ENCODE results near the gene CHODL. TPM values are rescaled to one million over a fixed set of nuclear protein-coding genes. Genes with fewer than 3 reads are reported as not detected.

The CHODL gene
- polyA plus RNA-seq, 1 experiment = not detected

GRCh38 chr21:18228060-18228739 is 16.4 kb upstream of the CHODL start:
- Histone ChIP-seq H3K4me3 (ENCODE audit: low read depth, low read length) (no peak overlapping the region), H3K36me3 (ENCODE audit: control insufficient read depth, insufficient read depth, low read length) (no peaks in the 10 kb centered on the region), H3K27me3 (ENCODE audit: control insufficient read depth, insufficient read depth, low read length) (no peaks in the 10 kb centered on the region)
- TF ChIP-seq, protein P1, sequence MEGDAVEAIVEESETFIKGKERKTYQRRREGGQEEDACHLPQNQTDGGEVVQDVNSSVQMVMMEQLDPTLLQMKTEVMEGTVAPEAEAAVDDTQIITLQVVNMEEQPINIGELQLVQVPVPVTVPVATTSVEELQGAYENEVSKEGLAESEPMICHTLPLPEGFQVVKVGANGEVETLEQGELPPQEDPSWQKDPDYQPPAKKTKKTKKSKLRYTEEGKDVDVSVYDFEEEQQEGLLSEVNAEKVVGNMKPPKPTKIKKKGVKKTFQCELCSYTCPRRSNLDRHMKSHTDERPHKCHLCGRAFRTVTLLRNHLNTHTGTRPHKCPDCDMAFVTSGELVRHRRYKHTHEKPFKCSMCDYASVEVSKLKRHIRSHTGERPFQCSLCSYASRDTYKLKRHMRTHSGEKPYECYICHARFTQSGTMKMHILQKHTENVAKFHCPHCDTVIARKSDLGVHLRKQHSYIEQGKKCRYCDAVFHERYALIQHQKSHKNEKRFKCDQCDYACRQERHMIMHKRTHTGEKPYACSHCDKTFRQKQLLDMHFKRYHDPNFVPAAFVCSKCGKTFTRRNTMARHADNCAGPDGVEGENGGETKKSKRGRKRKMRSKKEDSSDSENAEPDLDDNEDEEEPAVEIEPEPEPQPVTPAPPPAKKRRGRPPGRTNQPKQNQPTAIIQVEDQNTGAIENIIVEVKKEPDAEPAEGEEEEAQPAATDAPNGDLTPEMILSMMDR (IDR thresholded peaks at IDR 0.05; ENCODE audit: insufficient read depth, low read depth, low read length) = no peak
- POLR2A ChIA-PET = no interaction called here
- CTCF ChIA-PET = interaction anchor here (0.6 kb wide), 1 partner anchor 45 kb away, joined by 3 read pairs; no protein-coding TSS in a partner anchor
- DNase-seq (ENCODE audit: low read depth) = no peak

DNA sequence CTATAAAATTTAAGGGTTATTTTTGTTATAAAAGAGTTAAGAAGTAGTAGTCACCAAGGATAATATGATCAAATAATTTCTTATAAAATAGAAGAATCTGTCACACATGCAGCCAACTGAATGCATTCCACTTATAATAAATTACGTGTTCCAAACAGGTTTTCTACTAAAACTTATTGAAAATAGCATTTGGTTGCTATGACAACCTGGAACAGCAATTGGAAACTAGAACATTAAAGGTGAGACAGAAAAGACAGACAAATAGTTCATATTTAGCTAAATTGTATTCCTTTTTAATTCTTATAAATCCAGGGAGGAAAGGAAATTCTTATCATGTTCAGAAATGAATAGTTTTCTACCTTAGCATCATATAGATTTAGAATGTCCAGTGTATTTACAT is 9.1 kb upstream of the CHODL start:
- Histone ChIP-seq H3K27me3 (ENCODE audit: control insufficient read depth, insufficient read depth, low read length) (no peaks in the 10 kb centered on the region), H3K36me3 (ENCODE audit: control insufficient read depth, insufficient read depth, low read length) (no peaks in the 10 kb centered on the region), H3K4me3 (ENCODE audit: low read depth, low read length) (no peak overlapping the region)
- ChIA-PET POLR2A (no interaction called here), CTCF (no interaction called here)
- DNase-seq (ENCODE audit: low read depth) = no peak
- TF ChIP-seq, protein P1 (IDR thresholded peaks at IDR 0.05; ENCODE audit: insufficient read depth, low read depth, low read length) = no peak

GRCh38 chr21:18245464-18245967 is 883 bp downstream of the CHODL start:
- Histone ChIP-seq H3K36me3 (ENCODE audit: control insufficient read depth, insufficient read depth, low read length) (no peaks in the 10 kb centered on the region), H3K4me3 (ENCODE audit: low read depth, low read length) (no peak overlapping the region), H3K27me3 (ENCODE audit: control insufficient read depth, insufficient read depth, low read length) (no peaks in the 10 kb centered on the region)
- CTCF ChIA-PET = no interaction called here
- POLR2A ChIA-PET = no interaction called here
- DNase-seq (ENCODE audit: low read depth) = no peak
- TF ChIP-seq, protein P1 (IDR thresholded peaks at IDR 0.05; ENCODE audit: insufficient read depth, low read depth, low read length) = no peak

DNA sequence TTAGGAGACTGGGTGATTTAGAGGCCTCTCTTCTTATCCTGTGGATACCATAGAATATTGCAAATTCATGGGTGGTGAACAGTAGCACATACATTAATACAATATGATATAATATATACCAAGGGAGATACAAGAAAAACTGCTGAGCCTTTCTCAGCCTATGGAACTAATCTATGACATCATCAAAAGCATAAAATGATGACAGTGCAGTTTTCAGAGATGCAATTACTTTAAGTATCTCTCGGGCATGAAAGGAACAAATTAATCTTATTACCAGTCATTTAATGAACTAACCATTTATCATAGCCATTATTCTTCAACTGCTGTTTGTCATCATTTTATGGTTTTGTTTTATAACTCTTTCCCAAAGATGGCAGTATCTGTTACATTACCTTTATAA is 3.5 kb downstream of the CHODL start:
- H3K36me3 ChIP-seq (ENCODE audit: control insufficient read depth, insufficient read depth, low read length) = no peaks in the 10 kb centered on the region
- POLR2A ChIA-PET = no interaction called here
- no peak for DNase-seq (ENCODE audit: low read depth)
- no peaks in the 10 kb centered on the region for H3K27me3 ChIP-seq (ENCODE audit: control insufficient read depth, insufficient read depth, low read length)
- CTCF ChIA-PET = no interaction called here
- H3K4me3 ChIP-seq (ENCODE audit: low read depth, low read length) = no peak overlapping the region
- TF ChIP-seq, protein P1 (IDR thresholded peaks at IDR 0.05; ENCODE audit: insufficient read depth, low read depth, low read length) = no peak

- no peak for DNase-seq (ENCODE audit: low read depth)
- ChIA-PET CTCF (no interaction called here), POLR2A (no interaction called here)
- Histone ChIP-seq H3K4me3 (ENCODE audit: low read depth, low read length) (no peak overlapping the region), H3K36me3 (ENCODE audit: control insufficient read depth, insufficient read depth, low read length) (no peaks in the 10 kb centered on the region), H3K27me3 (ENCODE audit: control insufficient read depth, insufficient read depth, low read length) (no peaks in the 10 kb centered on the region)
- TF ChIP-seq, protein P1 (IDR thresholded peaks at IDR 0.05; ENCODE audit: insufficient read depth, low read depth, low read length) = no peak
Observed at GRCh38 chr21:18249672-18250071, 5.0 kb downstream of the CHODL start.

Data from BJ (cell line).